SK-N-SH (cell line): ENCODE results near the gene ADAMTS15. TPM values are rescaled to one million over a fixed set of nuclear protein-coding genes. Genes with fewer than 3 reads are reported as not detected.
A peak's percentile ranks its signal among the peaks of the same experiment; 100 is the strongest.

Source experiments
- CTCF ChIA-PET: fragments of 300-600, 350-600 bp; formaldehyde crosslinking; extraction: SDS; loops from one replicate; lab custom pipeline; 2021; lab: Yijun Ruan, JAX
- POLR2A ChIA-PET: fragments of 350-600 bp; sonication (Branson Sonifier 250); formaldehyde crosslinking; extraction: SDS; loops from one replicate; lab custom pipeline; 2020; ENCODE audit warnings: antibody characterized with exemption, inconsistent platforms; lab: Yijun Ruan, JAX
- DNase-seq: peaks from one replicate; pipeline ENCODE4 v3.0.0; 2012
- H2AFZ ChIP-seq: fragments of 200-600 bp; sonication (generic); 2 replicates; pipeline ENCODE4 v1.8.1; 2016; ENCODE audit warnings: antibody characterized with exemption, mild to moderate bottlenecking, low read depth
- H3F3A ChIP-seq: fragments of 200-600 bp; sonication (generic); replicated peaks from 2 replicates; pipeline ENCODE3; 2016; ENCODE audit warnings: antibody characterized with exemption, mild to moderate bottlenecking; ENCODE audit not compliant: insufficient read depth
- H3K27ac ChIP-seq, 2 experiments: fragments of 200-500 bp in 1 of 2; fragments of 200-600 bp in 1 of 2; sonication (Bioruptor generic) in 1 of 2; sonication (generic), shearing (Covaris generic) in 1 of 2; 2 replicates each; pipeline versions ENCODE4 v1.5.1 to v1.6.1; 2014 to 2016; ENCODE audit warnings: low read depth in 2 of 2, inconsistent platforms in 1 of 2, low read length in 1 of 2, mild to moderate bottlenecking in 1 of 2, mixed read lengths in 1 of 2
- H3K27me3 ChIP-seq: fragments of 200-600 bp; sonication (generic), shearing (Covaris generic); 2 replicates; pipeline ENCODE4 v1.6.1; 2016; ENCODE audit warnings: mixed run types; ENCODE audit not compliant: insufficient read depth
- H3K36me3 ChIP-seq, 2 experiments: fragments of 200-500 bp in 1 of 2; fragments of 200-600 bp in 1 of 2; sonication (Bioruptor generic) in 1 of 2; sonication (generic) in 1 of 2; replicated peaks in 1 of 2; 2 replicates each; pipeline versions ENCODE3 to v1.5.1; 2014 to 2016; ENCODE audit warnings: low read length in 1 of 2, mild to moderate bottlenecking in 1 of 2; ENCODE audit not compliant: insufficient read depth in 2 of 2, control insufficient read depth in 1 of 2
- H3K4me1 ChIP-seq, 2 experiments: fragments of 200-500 bp in 1 of 2; fragments of 200-600 bp in 1 of 2; sonication (Bioruptor generic) in 1 of 2; sonication (generic), shearing (Covaris generic) in 1 of 2; 2 replicates each; pipeline versions ENCODE4 v1.5.1 to v1.6.1; 2014 to 2016; ENCODE audit warnings: low read depth in 1 of 2, low read length in 1 of 2, mixed run types in 1 of 2; ENCODE audit not compliant: insufficient read depth in 2 of 2, control insufficient read depth in 1 of 2
- H3K4me2 ChIP-seq: fragments of 200-600 bp; sonication (generic), shearing (Covaris generic); 2 replicates; pipeline ENCODE4 v1.6.1; 2017; ENCODE audit warnings: mixed run types
- H3K4me3 ChIP-seq, 2 experiments: fragments of 200-500 bp in 1 of 2; fragments of 200-600 bp in 1 of 2; sonication (Bioruptor generic) in 1 of 2; sonication (generic), shearing (Covaris generic) in 1 of 2; 2 replicates each; pipeline versions ENCODE4 v1.5.1 to v1.8.1; 2014 to 2016; ENCODE audit warnings: low read depth in 2 of 2, inconsistent platforms in 1 of 2, low read length in 1 of 2, mild to moderate bottlenecking in 1 of 2, mixed read lengths in 1 of 2, moderate library complexity in 1 of 2
- H3K79me2 ChIP-seq: fragments of 200-600 bp; sonication (generic); 2 replicates; pipeline ENCODE4 v1.8.1; 2017; ENCODE audit warnings: mild to moderate bottlenecking; ENCODE audit not compliant: insufficient read depth
- H3K9ac ChIP-seq: fragments of 200-600 bp; sonication (generic); 2 replicates; pipeline ENCODE4 v1.6.1; 2017; ENCODE audit warnings: mixed run types
- H3K9me2 ChIP-seq: fragments of 200-600 bp; sonication (generic); 2 replicates; pipeline ENCODE4 v1.6.1; 2017; ENCODE audit warnings: mixed run types
- H3K9me3 ChIP-seq: fragments of 200-600 bp; sonication (generic); 2 replicates; pipeline ENCODE4 v1.6.1; 2017; ENCODE audit warnings: mixed run types, mild to moderate bottlenecking, moderate library complexity
- H4K20me1 ChIP-seq: fragments of 200-600 bp; sonication (generic); 2 replicates; pipeline ENCODE4 v1.6.1; 2017; ENCODE audit warnings: mild to moderate bottlenecking, mixed run types; ENCODE audit not compliant: insufficient read depth
- CHD2 ChIP-seq: fragments of 150-350 bp; IDR thresholded peaks from 2 replicates; pipeline ENCODE4 v1.6.1; 2018; ENCODE audit warnings: low read length; ENCODE audit not compliant: partially characterized antibody
- ELF1 ChIP-seq: IDR thresholded peaks from 2 replicates; pipeline ENCODE4 v1.4.0; 2012
- EZH2phosphoT487 ChIP-seq: fragments of 200-600 bp; sonication (generic); IDR thresholded peaks from 2 replicates; pipeline ENCODE4 v1.6.1; 2017; ENCODE audit warnings: low read depth, mixed run types, mild to moderate bottlenecking, antibody characterized with exemption, moderate library complexity, borderline replicate concordance
- FOSL2 ChIP-seq: IDR thresholded peaks from 2 replicates; pipeline ENCODE4 v1.4.0; 2012; ENCODE audit warnings: low read depth, mild to moderate bottlenecking, moderate library complexity, borderline replicate concordance
- FOXJ3 ChIP-seq: sonication (generic); formaldehyde crosslinking; IDR thresholded peaks from 2 replicates; pipeline ENCODE4 v1.5.1; 2020; ENCODE audit warnings: mild to moderate bottlenecking, missing genetic modification reagents
- FOXM1 ChIP-seq: IDR thresholded peaks from 2 replicates; pipeline ENCODE4 v1.4.0; 2012; ENCODE audit warnings: low read depth, mild to moderate bottlenecking
- GABPA ChIP-seq: IDR thresholded peaks from 2 replicates; pipeline ENCODE4 v1.4.0; 2012; ENCODE audit warnings: low read depth, mild to moderate bottlenecking
- NFIC ChIP-seq: IDR thresholded peaks from 2 replicates; pipeline ENCODE4 v1.4.0; 2012; ENCODE audit warnings: borderline replicate concordance
- NRF1 ChIP-seq: IDR thresholded peaks from 2 replicates; pipeline ENCODE4 v1.6.1; 2012; ENCODE audit warnings: low read depth, mild to moderate bottlenecking, low read length
- RFX5 ChIP-seq: IDR thresholded peaks from 2 replicates; pipeline ENCODE4 v1.6.1; 2012; ENCODE audit warnings: mild to moderate bottlenecking, improper control_type of control experiment, low read length
- RXRA ChIP-seq: IDR thresholded peaks from 2 replicates; pipeline ENCODE4 v1.4.0; 2012; ENCODE audit warnings: low read depth, mild to moderate bottlenecking, borderline replicate concordance
- TEAD4 ChIP-seq: IDR thresholded peaks from 2 replicates; pipeline ENCODE4 v1.4.0; 2012; ENCODE audit warnings: mild to moderate bottlenecking, borderline replicate concordance; ENCODE audit not compliant: insufficient read depth
- WGBS: methylation state at CpG from one replicate; pipeline ENCODE4 v1.1.6; 2017; ENCODE audit warnings: low lambda C conversion rate; 5-methylcytosine and 5-hydroxymethylcytosine counted together
- polyA plus RNA-seq, 3 experiments: library from polyadenylated mRNA; depleted of rRNA; stranded (reverse); fragments of >200 nt; gene quantifications; 2 replicates each; pipeline ENCODE4 v1.2.3, GENCODE V29; 2012
- TF ChIP-seq, protein P1 (sequence below): fragments of 200-600 bp; sonication (generic); IDR thresholded peaks from 2 replicates; pipeline ENCODE4 v1.6.1; 2017; ENCODE audit warnings: antibody characterized with exemption, mild to moderate bottlenecking, moderate library complexity
- TF ChIP-seq, protein P2 (sequence below): IDR thresholded peaks from 2 replicates; pipeline ENCODE4 v1.4.0; 2012; ENCODE audit warnings: low read depth, borderline replicate concordance
- TF ChIP-seq, protein P3 (sequence below): IDR thresholded peaks from 2 replicates; pipeline ENCODE4 v1.4.0; 2012; ENCODE audit warnings: low read depth
- TF ChIP-seq, protein P4 (sequence below): fragments of 150-350 bp; IDR thresholded peaks from 2 replicates; pipeline ENCODE4 v1.6.1; 2017; ENCODE audit warnings: antibody characterized with exemption, low read length, low read depth, borderline replicate concordance
- TF ChIP-seq, protein P5 (sequence below): IDR thresholded peaks from 2 replicates; pipeline ENCODE4 v1.6.1; 2012; ENCODE audit warnings: mild to moderate bottlenecking, low read depth, low read length, moderate library complexity

Gene ADAMTS15
- polyA plus RNA-seq, 1 of the 3 experiments (the other 2 are of a cell fraction): 1.1 TPM

DNA sequence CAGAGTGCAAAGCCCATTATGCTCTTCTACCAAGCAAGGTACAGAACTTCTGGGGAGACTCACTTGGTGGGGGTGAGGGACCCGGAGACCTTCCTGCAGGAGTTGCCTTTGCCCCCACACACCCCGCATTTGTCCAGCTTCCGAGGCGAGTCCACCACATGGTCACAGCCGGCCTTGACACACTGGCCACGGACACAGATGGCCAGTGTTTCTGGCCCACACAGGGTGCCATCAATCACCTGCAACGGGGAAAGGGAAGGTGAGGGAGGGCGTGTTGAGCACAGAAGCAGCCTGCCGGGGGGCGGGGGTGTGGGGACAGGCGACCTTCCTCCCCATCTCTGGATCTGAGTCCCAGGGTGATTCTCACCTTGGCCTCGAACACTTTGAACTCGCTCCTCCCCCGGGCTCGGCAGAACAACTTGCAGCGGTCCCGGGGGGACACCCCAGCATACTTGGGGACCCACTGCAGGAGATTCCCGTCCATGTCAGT is 40.0 kb upstream of the ADAMTS15 start:
- no peak overlapping the region for H3K9ac ChIP-seq
- no peak overlapping the region for H3K4me3 ChIP-seq
- TF ChIP-seq TEAD4 (no peak), ELF1 (no peak), FOXJ3 (CRISPR knock-in tag) (no peak), CHD2 (no peak), FOSL2 (no peak), NRF1 (no peak), RXRA (no peak), EZH2phosphoT487 (no peak), NFIC (no peak), RFX5 (no peak), GABPA (no peak), FOXM1 (no peak)
- TF ChIP-seq, protein P1, sequence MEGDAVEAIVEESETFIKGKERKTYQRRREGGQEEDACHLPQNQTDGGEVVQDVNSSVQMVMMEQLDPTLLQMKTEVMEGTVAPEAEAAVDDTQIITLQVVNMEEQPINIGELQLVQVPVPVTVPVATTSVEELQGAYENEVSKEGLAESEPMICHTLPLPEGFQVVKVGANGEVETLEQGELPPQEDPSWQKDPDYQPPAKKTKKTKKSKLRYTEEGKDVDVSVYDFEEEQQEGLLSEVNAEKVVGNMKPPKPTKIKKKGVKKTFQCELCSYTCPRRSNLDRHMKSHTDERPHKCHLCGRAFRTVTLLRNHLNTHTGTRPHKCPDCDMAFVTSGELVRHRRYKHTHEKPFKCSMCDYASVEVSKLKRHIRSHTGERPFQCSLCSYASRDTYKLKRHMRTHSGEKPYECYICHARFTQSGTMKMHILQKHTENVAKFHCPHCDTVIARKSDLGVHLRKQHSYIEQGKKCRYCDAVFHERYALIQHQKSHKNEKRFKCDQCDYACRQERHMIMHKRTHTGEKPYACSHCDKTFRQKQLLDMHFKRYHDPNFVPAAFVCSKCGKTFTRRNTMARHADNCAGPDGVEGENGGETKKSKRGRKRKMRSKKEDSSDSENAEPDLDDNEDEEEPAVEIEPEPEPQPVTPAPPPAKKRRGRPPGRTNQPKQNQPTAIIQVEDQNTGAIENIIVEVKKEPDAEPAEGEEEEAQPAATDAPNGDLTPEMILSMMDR: no peak
- TF ChIP-seq, protein P2, sequence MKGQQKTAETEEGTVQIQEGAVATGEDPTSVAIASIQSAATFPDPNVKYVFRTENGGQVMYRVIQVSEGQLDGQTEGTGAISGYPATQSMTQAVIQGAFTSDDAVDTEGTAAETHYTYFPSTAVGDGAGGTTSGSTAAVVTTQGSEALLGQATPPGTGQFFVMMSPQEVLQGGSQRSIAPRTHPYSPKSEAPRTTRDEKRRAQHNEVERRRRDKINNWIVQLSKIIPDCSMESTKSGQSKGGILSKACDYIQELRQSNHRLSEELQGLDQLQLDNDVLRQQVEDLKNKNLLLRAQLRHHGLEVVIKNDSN: no peak
- TF ChIP-seq, protein P3, sequence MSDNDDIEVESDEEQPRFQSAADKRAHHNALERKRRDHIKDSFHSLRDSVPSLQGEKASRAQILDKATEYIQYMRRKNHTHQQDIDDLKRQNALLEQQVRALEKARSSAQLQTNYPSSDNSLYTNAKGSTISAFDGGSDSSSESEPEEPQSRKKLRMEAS: no peak
- TF ChIP-seq, protein P4, sequence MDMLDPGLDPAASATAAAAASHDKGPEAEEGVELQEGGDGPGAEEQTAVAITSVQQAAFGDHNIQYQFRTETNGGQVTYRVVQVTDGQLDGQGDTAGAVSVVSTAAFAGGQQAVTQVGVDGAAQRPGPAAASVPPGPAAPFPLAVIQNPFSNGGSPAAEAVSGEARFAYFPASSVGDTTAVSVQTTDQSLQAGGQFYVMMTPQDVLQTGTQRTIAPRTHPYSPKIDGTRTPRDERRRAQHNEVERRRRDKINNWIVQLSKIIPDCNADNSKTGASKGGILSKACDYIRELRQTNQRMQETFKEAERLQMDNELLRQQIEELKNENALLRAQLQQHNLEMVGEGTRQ: no peak
- TF ChIP-seq, protein P5, sequence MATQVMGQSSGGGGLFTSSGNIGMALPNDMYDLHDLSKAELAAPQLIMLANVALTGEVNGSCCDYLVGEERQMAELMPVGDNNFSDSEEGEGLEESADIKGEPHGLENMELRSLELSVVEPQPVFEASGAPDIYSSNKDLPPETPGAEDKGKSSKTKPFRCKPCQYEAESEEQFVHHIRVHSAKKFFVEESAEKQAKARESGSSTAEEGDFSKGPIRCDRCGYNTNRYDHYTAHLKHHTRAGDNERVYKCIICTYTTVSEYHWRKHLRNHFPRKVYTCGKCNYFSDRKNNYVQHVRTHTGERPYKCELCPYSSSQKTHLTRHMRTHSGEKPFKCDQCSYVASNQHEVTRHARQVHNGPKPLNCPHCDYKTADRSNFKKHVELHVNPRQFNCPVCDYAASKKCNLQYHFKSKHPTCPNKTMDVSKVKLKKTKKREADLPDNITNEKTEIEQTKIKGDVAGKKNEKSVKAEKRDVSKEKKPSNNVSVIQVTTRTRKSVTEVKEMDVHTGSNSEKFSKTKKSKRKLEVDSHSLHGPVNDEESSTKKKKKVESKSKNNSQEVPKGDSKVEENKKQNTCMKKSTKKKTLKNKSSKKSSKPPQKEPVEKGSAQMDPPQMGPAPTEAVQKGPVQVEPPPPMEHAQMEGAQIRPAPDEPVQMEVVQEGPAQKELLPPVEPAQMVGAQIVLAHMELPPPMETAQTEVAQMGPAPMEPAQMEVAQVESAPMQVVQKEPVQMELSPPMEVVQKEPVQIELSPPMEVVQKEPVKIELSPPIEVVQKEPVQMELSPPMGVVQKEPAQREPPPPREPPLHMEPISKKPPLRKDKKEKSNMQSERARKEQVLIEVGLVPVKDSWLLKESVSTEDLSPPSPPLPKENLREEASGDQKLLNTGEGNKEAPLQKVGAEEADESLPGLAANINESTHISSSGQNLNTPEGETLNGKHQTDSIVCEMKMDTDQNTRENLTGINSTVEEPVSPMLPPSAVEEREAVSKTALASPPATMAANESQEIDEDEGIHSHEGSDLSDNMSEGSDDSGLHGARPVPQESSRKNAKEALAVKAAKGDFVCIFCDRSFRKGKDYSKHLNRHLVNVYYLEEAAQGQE: no peak
- peaks cover 6% of the 10 kb centered on the region for H3F3A ChIP-seq
- H3K27ac ChIP-seq: no peak overlapping the region
- POLR2A ChIA-PET: no interaction called here
- WGBS: 91% methylated on average over 17 of the region's 18 CpGs
- H3K27me3 ChIP-seq: no peaks in the 10 kb centered on the region
- no peaks in the 10 kb centered on the region for H3K79me2 ChIP-seq
- H3K36me3 ChIP-seq: no peaks in the 10 kb centered on the region
- H2AFZ ChIP-seq: no peak overlapping the region
- CTCF ChIA-PET: interaction anchor here (1.7 to 2.6 kb wide), 2 partner anchors 26 to 454 kb away, joined by 9 to 10 read pairs; no protein-coding TSS in a partner anchor
- H3K4me1 ChIP-seq: peaks cover 5 to 7% of the 10 kb centered on the region in 2 experiments; a peak in 2 of 4 replicates
- H3K9me2 ChIP-seq: no peaks in the 10 kb centered on the region
- 0 out of 2 replicates have a peak overlapping the region, but pooled peaks have one; percentile 42 for H3K4me2 ChIP-seq
- DNase-seq: no peak
- no peaks in the 10 kb centered on the region for H3K9me3 ChIP-seq
- no peaks in the 10 kb centered on the region for H4K20me1 ChIP-seq
